ENCODE data around the gene LAMA3. TPM values are rescaled to one million over a fixed set of nuclear protein-coding genes. Genes with fewer than 3 reads are reported as not detected.

The LAMA3 gene
- total and polyA plus RNA-seq, 2 donors (not counting 3 experiments of a cell fraction or from before 2014, with no cell fraction given), result 2.6 to 12.3 TPM

DNA sequence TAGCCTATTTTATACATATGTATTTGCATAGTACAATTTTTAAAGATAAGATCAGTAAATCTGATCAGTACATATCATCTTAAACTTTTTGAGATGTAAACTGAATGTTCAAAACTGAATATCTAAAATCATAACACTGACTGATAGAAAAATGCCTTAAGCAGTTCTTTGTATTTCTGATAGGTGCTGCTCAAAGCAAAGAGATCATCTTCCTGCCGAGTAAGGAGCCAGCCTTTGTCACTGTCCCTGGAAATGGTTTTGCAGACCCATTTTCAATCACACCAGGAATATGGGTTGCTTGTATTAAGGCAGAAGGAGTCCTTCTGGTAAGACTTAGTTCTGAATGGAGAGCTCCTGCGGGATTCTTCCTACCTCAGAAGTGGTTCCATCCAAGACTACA, 135.0 kb downstream of the LAMA3 start:
- Histone ChIP-seq H3K27ac (ENCODE audit: insufficient read depth, low read depth, low read length) (no peak overlapping the region), H2AFZ (ENCODE audit: low read depth, low read length) (no peak overlapping the region), H3K9ac (replicated peaks; ENCODE audit: extremely low read depth, insufficient read depth, low read length) (no peak overlapping the region), H3K27me3 (ENCODE audit: control insufficient read depth in 2 of 2, insufficient read depth in 2 of 2, low read length in 2 of 2) (no peaks in the 10 kb centered on the region), H3K79me2 (ENCODE audit: control insufficient read depth, insufficient read depth, low read length) (no peaks in the 10 kb centered on the region), H3K36me3 (ENCODE audit: control insufficient read depth in 2 of 2, extremely low read depth in 1 of 2, insufficient read depth in 2 of 2, low read length in 2 of 2) (no peaks in the 10 kb centered on the region), H3K9me3 (replicated peaks; ENCODE audit: control insufficient read depth, insufficient read depth, low read length) (no peaks in the 10 kb centered on the region), H3K4me2 (ENCODE audit: insufficient read depth, low read length) (no peak overlapping the region), H3K4me1 (ENCODE audit: control insufficient read depth, extremely low read depth, insufficient read depth, low read length) (peaks cover 11% of the 10 kb centered on the region), H3K4me3 (replicated peaks in 1 of 3; ENCODE audit: insufficient read depth in 1 of 3, low read depth in 1 of 3, low read length in 3 of 3) (no peak overlapping the region), H4K20me1 (replicated peaks; ENCODE audit: control insufficient read depth, extremely low read depth, insufficient read depth, low read length) (no peaks in the 10 kb centered on the region), H3K9me1 (replicated peaks; ENCODE audit: control insufficient read depth, extremely low read depth, insufficient read depth, low read length) (no peaks in the 10 kb centered on the region)
- BruUV-seq (replicated peaks), result no TSS peak
- DNase-seq (ENCODE audit: low read depth, low spot score) (no peak), FAIRE-seq (no peak)
- ChIA-PET CTCF (interaction anchor here (0.9 to 4.9 kb wide), 2 partner anchors 94 to 121 kb away, joined by 3 to 28 read pairs; no protein-coding TSS in a partner anchor), POLR2A (no interaction called here)
- TF ChIP-seq POLR2AphosphoS5 (IDR thresholded peaks at IDR 0.05; ENCODE audit: insufficient read depth, low read depth, low read length) (no peak), POLR2A (IDR thresholded peaks at IDR 0.05; ENCODE audit: low read depth, low read length) (no peak)
- TF ChIP-seq, protein P1, sequence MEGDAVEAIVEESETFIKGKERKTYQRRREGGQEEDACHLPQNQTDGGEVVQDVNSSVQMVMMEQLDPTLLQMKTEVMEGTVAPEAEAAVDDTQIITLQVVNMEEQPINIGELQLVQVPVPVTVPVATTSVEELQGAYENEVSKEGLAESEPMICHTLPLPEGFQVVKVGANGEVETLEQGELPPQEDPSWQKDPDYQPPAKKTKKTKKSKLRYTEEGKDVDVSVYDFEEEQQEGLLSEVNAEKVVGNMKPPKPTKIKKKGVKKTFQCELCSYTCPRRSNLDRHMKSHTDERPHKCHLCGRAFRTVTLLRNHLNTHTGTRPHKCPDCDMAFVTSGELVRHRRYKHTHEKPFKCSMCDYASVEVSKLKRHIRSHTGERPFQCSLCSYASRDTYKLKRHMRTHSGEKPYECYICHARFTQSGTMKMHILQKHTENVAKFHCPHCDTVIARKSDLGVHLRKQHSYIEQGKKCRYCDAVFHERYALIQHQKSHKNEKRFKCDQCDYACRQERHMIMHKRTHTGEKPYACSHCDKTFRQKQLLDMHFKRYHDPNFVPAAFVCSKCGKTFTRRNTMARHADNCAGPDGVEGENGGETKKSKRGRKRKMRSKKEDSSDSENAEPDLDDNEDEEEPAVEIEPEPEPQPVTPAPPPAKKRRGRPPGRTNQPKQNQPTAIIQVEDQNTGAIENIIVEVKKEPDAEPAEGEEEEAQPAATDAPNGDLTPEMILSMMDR (IDR thresholded peaks at IDR 0.05; ENCODE audit: extremely low read depth in 1 of 2, insufficient read depth in 1 of 2, low read depth in 1 of 2, low read length in 2 of 2), result no peak
- intact Hi-C loops (cut with micrococcal nuclease) (no loop called here), dilution Hi-C loops (cut with MboI; ENCODE audit: extremely low pct_ligation_motif_present, low sequenced_read_pairs) (no loop called here)

DNA sequence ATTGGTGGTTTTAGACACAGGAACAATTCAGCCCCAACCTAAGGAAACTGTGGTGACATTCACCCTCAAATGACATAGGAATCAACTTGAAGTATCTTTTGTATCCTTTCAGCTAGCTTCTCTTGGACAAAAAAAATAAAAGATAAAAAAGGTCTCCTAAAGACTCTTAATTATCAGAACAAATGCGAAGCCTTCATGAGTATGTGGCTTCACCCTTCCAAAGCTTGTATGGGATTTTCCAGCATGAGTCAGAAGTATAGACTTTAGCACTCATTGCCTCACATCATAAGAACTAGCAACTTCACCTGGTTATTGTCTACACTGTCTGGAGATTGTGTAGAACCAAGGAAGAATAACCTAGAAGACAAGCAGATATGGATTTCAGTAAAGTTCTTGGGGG, 135.4 kb downstream of the LAMA3 start:
- DNase-seq (ENCODE audit: low read depth, low spot score) (no peak), FAIRE-seq (no peak)
- no TSS peak for BruUV-seq (replicated peaks)
- Histone ChIP-seq H2AFZ (ENCODE audit: low read depth, low read length) (no peak overlapping the region), H3K9ac (replicated peaks; ENCODE audit: extremely low read depth, insufficient read depth, low read length) (no peak overlapping the region), H3K36me3 (ENCODE audit: control insufficient read depth in 2 of 2, extremely low read depth in 1 of 2, insufficient read depth in 2 of 2, low read length in 2 of 2) (no peaks in the 10 kb centered on the region), H3K79me2 (ENCODE audit: control insufficient read depth, insufficient read depth, low read length) (no peaks in the 10 kb centered on the region), H3K27me3 (ENCODE audit: control insufficient read depth in 2 of 2, insufficient read depth in 2 of 2, low read length in 2 of 2) (no peaks in the 10 kb centered on the region), H3K4me3 (replicated peaks in 1 of 3; ENCODE audit: insufficient read depth in 1 of 3, low read depth in 1 of 3, low read length in 3 of 3) (no peak overlapping the region), H3K9me3 (replicated peaks; ENCODE audit: control insufficient read depth, insufficient read depth, low read length) (no peaks in the 10 kb centered on the region), H3K4me1 (ENCODE audit: control insufficient read depth, extremely low read depth, insufficient read depth, low read length) (peaks cover 11% of the 10 kb centered on the region), H3K27ac (ENCODE audit: insufficient read depth, low read depth, low read length) (no peak overlapping the region), H4K20me1 (replicated peaks; ENCODE audit: control insufficient read depth, extremely low read depth, insufficient read depth, low read length) (no peaks in the 10 kb centered on the region), H3K9me1 (replicated peaks; ENCODE audit: control insufficient read depth, extremely low read depth, insufficient read depth, low read length) (no peaks in the 10 kb centered on the region), H3K4me2 (ENCODE audit: insufficient read depth, low read length) (no peak overlapping the region)
- intact Hi-C loops (cut with micrococcal nuclease) (loop anchor here (5.0 kb wide), 1 partner anchor 93 kb away; no protein-coding TSS in a partner anchor), dilution Hi-C loops (cut with MboI; ENCODE audit: extremely low pct_ligation_motif_present, low sequenced_read_pairs) (no loop called here)
- ChIA-PET POLR2A (no interaction called here), CTCF (interaction anchor here (0.6 to 4.9 kb wide), 3 partner anchors 94 to 294 kb away, joined by 3 to 28 read pairs (median 3); no protein-coding TSS in a partner anchor)
- TF ChIP-seq, protein P2, sequence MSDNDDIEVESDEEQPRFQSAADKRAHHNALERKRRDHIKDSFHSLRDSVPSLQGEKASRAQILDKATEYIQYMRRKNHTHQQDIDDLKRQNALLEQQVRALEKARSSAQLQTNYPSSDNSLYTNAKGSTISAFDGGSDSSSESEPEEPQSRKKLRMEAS (IDR thresholded peaks at IDR 0.05; ENCODE audit: insufficient read depth, insufficient read length), result no peak
- TF ChIP-seq GATA2 (IDR thresholded peaks at IDR 0.05; ENCODE audit: insufficient read depth, insufficient read length, low read depth, low read length), result no peak
- no peak for TF ChIP-seq JUN (IDR thresholded peaks at IDR 0.05; ENCODE audit: borderline replicate concordance, insufficient read depth, insufficient read length, low read depth)
- TF ChIP-seq MYC (IDR thresholded peaks at IDR 0.05; ENCODE audit: low read depth, low read length), result no peak
- TF ChIP-seq FOS (IDR thresholded peaks at IDR 0.05; ENCODE audit: borderline replicate concordance, insufficient read depth, low read length), result no peak
- TF ChIP-seq, protein P1 (IDR thresholded peaks at IDR 0.05; ENCODE audit: extremely low read depth in 1 of 2, insufficient read depth in 1 of 2, low read depth in 1 of 2, low read length in 2 of 2), result no peak
- TF ChIP-seq POLR2AphosphoS5 (IDR thresholded peaks at IDR 0.05; ENCODE audit: insufficient read depth, low read depth, low read length), result no peak
- no peak for TF ChIP-seq POLR2A (IDR thresholded peaks at IDR 0.05; ENCODE audit: low read depth, low read length)
- TF ChIP-seq EZH2 (IDR thresholded peaks at IDR 0.05; ENCODE audit: borderline replicate concordance, low read depth, low read length, severe bottlenecking), result no peak

Data from endothelial cell of umbilical vein (primary cell).